A549 (cell line): ENCODE measurements around the gene COQ7. TPM values are rescaled to one million over a fixed set of nuclear protein-coding genes. Genes with fewer than 3 reads are reported as not detected.

Experiments
- BHLHE40 ChIP-seq: IDR thresholded peaks from 2 replicates; pipeline ENCODE4 v1.6.1; 2012; ENCODE audit warnings: low read depth, low read length, inconsistent platforms
- CBX8 ChIP-seq: fragments of 200-600 bp; sonication (generic); IDR thresholded peaks from 2 replicates; pipeline ENCODE4 v1.6.1; 2016
- CEBPB ChIP-seq, 2 experiments: fragments of >200 bp in 1 of 2; sonication (Bioruptor Twin) in 1 of 2; formaldehyde crosslinking in 1 of 2; IDR thresholded peaks; 2 replicates each; pipeline ENCODE4 v1.6.1; 2012 to 2016
- EHF ChIP-seq: fragments of 250-450 bp; sonication (Bioruptor Pico); IDR thresholded peaks from 2 replicates; pipeline ENCODE4 v1.5.0; 2020; ENCODE audit warnings: mild to moderate bottlenecking
- EP300 ChIP-seq, 2 experiments: fragments of >200 bp; sonication (Bioruptor Twin); formaldehyde crosslinking; IDR thresholded peaks; 2 replicates in 1 of 2; 3 replicates in 1 of 2; pipeline ENCODE4 v1.6.1; 2016 to 2017
- ESRRA ChIP-seq: fragments of 150-350 bp; IDR thresholded peaks from 2 replicates; pipeline ENCODE4 v1.6.1; 2014; ENCODE audit warnings: mild to moderate bottlenecking, low read length, borderline replicate concordance
- HDAC2 ChIP-seq: fragments of 200-600 bp; sonication (generic); IDR thresholded peaks from 2 replicates; pipeline ENCODE4 v1.6.1; 2016
- HEYL ChIP-seq: fragments of 250-450 bp; sonication (Bioruptor Pico); IDR thresholded peaks from 2 replicates; pipeline ENCODE4 v1.8.0; 2021; ENCODE audit warnings: mild to moderate bottlenecking, moderate library complexity
- HOXA7 ChIP-seq: fragments of 250-450 bp; sonication (Bioruptor Pico); IDR thresholded peaks from 2 replicates; pipeline ENCODE4 v1.5.0; 2020; ENCODE audit warnings: mild to moderate bottlenecking, moderate library complexity
- HOXB13 ChIP-seq: fragments of 250-450 bp; sonication (Bioruptor Pico); IDR thresholded peaks from 2 replicates; pipeline ENCODE4 v1.5.0; 2020; ENCODE audit warnings: low read depth, mild to moderate bottlenecking, moderate library complexity
- JUNB ChIP-seq: fragments of >200 bp; sonication (Bioruptor Twin); formaldehyde crosslinking; IDR thresholded peaks from 2 replicates; pipeline ENCODE4 v1.6.1; 2016
- KDM5A ChIP-seq: fragments of 200-600 bp; sonication (generic); IDR thresholded peaks from 2 replicates; pipeline ENCODE4 v1.6.1; 2016; ENCODE audit warnings: antibody characterized with exemption, mild to moderate bottlenecking
- MAFK ChIP-seq: fragments of 450-650 bp; IDR thresholded peaks from 2 replicates; pipeline ENCODE4 v1.6.1; 2014; ENCODE audit not compliant: partially characterized antibody
- MYC ChIP-seq: IDR thresholded peaks from 2 replicates; pipeline ENCODE4 v1.6.1; 2012; ENCODE audit warnings: mild to moderate bottlenecking, inconsistent platforms, low read length, improper control_type of control experiment, borderline replicate concordance
- NPAS2 ChIP-seq: fragments of 250-450 bp; sonication (Bioruptor Pico); IDR thresholded peaks from 2 replicates; pipeline ENCODE4 v1.8.0; 2022; ENCODE audit warnings: mild to moderate bottlenecking, moderate library complexity, borderline replicate concordance
- PHF8 ChIP-seq: fragments of 200-600 bp; sonication (generic); IDR thresholded peaks from 2 replicates; pipeline ENCODE4 v1.6.1; 2016; ENCODE audit warnings: low read depth, mild to moderate bottlenecking, antibody characterized with exemption, moderate library complexity, borderline replicate concordance
- POLR2A ChIP-seq: IDR thresholded peaks from 2 replicates; pipeline ENCODE4 v1.6.1; 2012; ENCODE audit warnings: mild to moderate bottlenecking, low read length
- POLR2AphosphoS2 ChIP-seq: conservative IDR thresholded peaks from 2 replicates; pipeline ENCODE4 v1.6.1; 2012; ENCODE audit warnings: low read length, improper control_type of control experiment, inconsistent platforms
- RAD21 ChIP-seq, 2 experiments: fragments of >200 bp in 1 of 2; sonication (Bioruptor Twin) in 1 of 2; formaldehyde crosslinking in 1 of 2; IDR thresholded peaks in 1 of 2; conservative IDR thresholded peaks in 1 of 2; 2 replicates in 1 of 2; 3 replicates in 1 of 2; pipeline ENCODE4 v1.6.1; 2012 to 2018; ENCODE audit warnings: inconsistent platforms in 1 of 2
- RCOR1 ChIP-seq: fragments of 150-350 bp; IDR thresholded peaks from 2 replicates; pipeline ENCODE4 v1.6.1; 2014; ENCODE audit warnings: antibody characterized with exemption, low read length, low read depth
- RFX5 ChIP-seq: fragments of 450-650 bp; IDR thresholded peaks from 2 replicates; pipeline ENCODE4 v1.7.1; 2014; ENCODE audit warnings: antibody characterized with exemption, mild to moderate bottlenecking, moderate library complexity
- SMC3 ChIP-seq: fragments of >200 bp; sonication (Bioruptor Twin); formaldehyde crosslinking; IDR thresholded peaks from 3 replicates; pipeline ENCODE4 v1.6.1; 2018; ENCODE audit warnings: inconsistent platforms
- SREBF2 ChIP-seq: fragments of 450-650 bp; IDR thresholded peaks from 2 replicates; pipeline ENCODE4 v1.6.1; 2014; ENCODE audit warnings: mild to moderate bottlenecking, moderate library complexity
- TP53 ChIP-seq: fragments of 250-450 bp; sonication (Bioruptor Pico); IDR thresholded peaks from 2 replicates; pipeline ENCODE4 v1.5.0; 2021; ENCODE audit warnings: mild to moderate bottlenecking, moderate library complexity
- ZFP36 ChIP-seq: fragments of 450-650 bp; IDR thresholded peaks from 2 replicates; pipeline ENCODE4 v1.6.1; 2014; ENCODE audit warnings: borderline replicate concordance; ENCODE audit not compliant: partially characterized antibody
- ZNF302 ChIP-seq: fragments of 250-450 bp; sonication (Bioruptor Pico); IDR thresholded peaks from 2 replicates; pipeline ENCODE4 v1.9.0; 2021; ENCODE audit warnings: inconsistent platforms, mild to moderate bottlenecking, moderate library complexity
- ZSCAN20 ChIP-seq: fragments of 250-450 bp; sonication (Bioruptor Pico); IDR thresholded peaks from 2 replicates; pipeline ENCODE4 v1.8.0; 2022; ENCODE audit warnings: mild to moderate bottlenecking, moderate library complexity
- polyA plus RNA-seq, 4 experiments: library from polyadenylated mRNA; depleted of rRNA in 3 of 4; stranded (reverse); fragments of >200 nt; fragmentation: RNase III in 1 of 4; extraction: RNeasy Plus Mini Kit Qiagen cat#74134 plus additional on column Dnase treatment in 1 of 4; gene quantifications; 2 replicates in 3 of 4; 3 replicates in 1 of 4; pipeline ENCODE4 v1.2.3, GENCODE V29; 2011 to 2017
- TF ChIP-seq, protein P1 (sequence below): fragments of 250-450 bp; sonication (Bioruptor Pico); IDR thresholded peaks from 2 replicates; pipeline ENCODE4 v1.5.0; 2020; ENCODE audit warnings: low read depth, mild to moderate bottlenecking, moderate library complexity
- TF ChIP-seq, protein P2 (sequence below): fragments of >200 bp; sonication (Bioruptor Twin); formaldehyde crosslinking; IDR thresholded peaks from 2 replicates; pipeline ENCODE4 v1.6.1; 2016
- TF ChIP-seq, protein P3 (sequence below): IDR thresholded peaks from 2 replicates; pipeline ENCODE4 v1.6.1; 2012; ENCODE audit warnings: low read depth, borderline replicate concordance
- TF ChIP-seq, protein P4 (sequence below): fragments of 150-350 bp; IDR thresholded peaks from 2 replicates; pipeline ENCODE4 v1.6.1; 2014; ENCODE audit warnings: low read depth, mild to moderate bottlenecking, low read length
- TF ChIP-seq, protein P5 (sequence below): fragments of 250-450 bp; sonication (Bioruptor Pico); IDR thresholded peaks from 2 replicates; pipeline ENCODE4 v1.5.0; 2021; ENCODE audit warnings: mild to moderate bottlenecking, moderate library complexity, borderline replicate concordance
- TF ChIP-seq, protein P6 (sequence below): IDR thresholded peaks from 2 replicates; pipeline ENCODE4 v1.6.1; 2012
- TF ChIP-seq, protein P7 (sequence below): fragments of 200-600 bp; sonication (generic); IDR thresholded peaks from 2 replicates; pipeline ENCODE4 v1.6.1; 2016; ENCODE audit warnings: antibody characterized with exemption, mild to moderate bottlenecking, moderate library complexity

COQ7 gene
- polyA plus RNA-seq, 2 of the 4 experiments (the other 2 are of a cell fraction) = 16.3 to 23.8 TPM

DNA sequence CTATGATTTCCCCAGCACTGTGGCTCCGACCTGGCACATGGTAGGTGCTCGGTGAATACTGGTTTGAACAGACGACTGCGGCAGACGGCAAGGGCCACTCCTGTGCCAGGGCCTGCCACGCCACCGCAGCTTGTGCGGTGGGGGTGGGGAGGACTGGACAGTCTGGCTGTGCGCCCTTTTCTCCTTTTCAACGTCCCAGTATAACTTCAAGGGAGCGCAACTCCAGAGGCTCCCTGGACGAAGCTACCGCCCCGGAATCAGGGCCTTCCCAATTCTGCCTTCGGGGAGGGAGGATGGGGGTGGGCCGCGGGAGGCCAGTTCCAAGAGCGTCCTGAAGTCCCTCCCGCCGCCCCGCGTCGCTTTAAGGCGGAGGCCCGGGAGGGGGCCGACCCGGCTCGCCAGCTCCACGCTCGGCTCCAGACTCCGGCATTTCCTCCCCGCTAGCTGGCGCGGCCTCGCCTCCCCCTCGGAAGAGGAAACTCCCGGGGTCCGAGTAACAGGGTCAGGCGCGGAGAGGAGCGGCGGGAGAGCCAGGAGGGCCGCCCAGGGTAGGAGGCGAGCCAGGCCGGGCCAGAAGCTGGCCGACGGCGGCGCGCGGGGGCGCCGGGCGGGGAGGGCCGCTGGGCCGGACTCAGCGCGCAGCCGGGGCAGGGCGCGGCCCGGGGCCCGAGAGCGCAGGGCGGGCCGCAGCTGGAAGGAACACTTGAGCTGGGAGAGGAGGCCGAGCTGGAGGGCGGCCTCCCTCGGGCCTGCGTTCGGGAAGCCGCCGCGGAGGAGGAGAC is 46.4 kb downstream of the COQ7 start, which contains the start of gene ITPRIPL2 (continued):
- no peak for TF ChIP-seq EHF
- no peak for TF ChIP-seq KDM5A
- TF ChIP-seq ZNF302 (CRISPR knock-in tag) = no peak
- TF ChIP-seq ZFP36 = no peak
- TF ChIP-seq, protein P1, sequence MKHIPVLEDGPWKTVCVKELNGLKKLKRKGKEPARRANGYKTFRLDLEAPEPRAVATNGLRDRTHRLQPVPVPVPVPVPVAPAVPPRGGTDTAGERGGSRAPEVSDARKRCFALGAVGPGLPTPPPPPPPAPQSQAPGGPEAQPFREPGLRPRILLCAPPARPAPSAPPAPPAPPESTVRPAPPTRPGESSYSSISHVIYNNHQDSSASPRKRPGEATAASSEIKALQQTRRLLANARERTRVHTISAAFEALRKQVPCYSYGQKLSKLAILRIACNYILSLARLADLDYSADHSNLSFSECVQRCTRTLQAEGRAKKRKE (CRISPR knock-in tag) = 0 out of 2 replicates have a peak, but pooled peaks have one; percentile 26
- no peak for TF ChIP-seq ESRRA
- TF ChIP-seq MAFK = no peak
- TF ChIP-seq RAD21 (conservative IDR thresholded peaks at IDR 0.05 in 1 of 2, IDR thresholded peaks at IDR 0.05 in 1 of 2) = peak in 1 of 2 experiments; percentile 38; a peak in 2 of 5 replicates
- peak; percentile 51; the same call in 1 of the 2 replicates for TF ChIP-seq PHF8
- no peak for TF ChIP-seq SREBF2
- TF ChIP-seq EP300 (IDR thresholded peaks at IDR 0.05) = no peak
- no peak for TF ChIP-seq RCOR1
- no peak for TF ChIP-seq RFX5
- peak; percentile 83; the same call in 1 of the 2 replicates for TF ChIP-seq MYC
- no peak for TF ChIP-seq SMC3
- no peak for TF ChIP-seq ZSCAN20
- no peak for TF ChIP-seq NPAS2 (CRISPR knock-in tag)
- TF ChIP-seq, protein P2, sequence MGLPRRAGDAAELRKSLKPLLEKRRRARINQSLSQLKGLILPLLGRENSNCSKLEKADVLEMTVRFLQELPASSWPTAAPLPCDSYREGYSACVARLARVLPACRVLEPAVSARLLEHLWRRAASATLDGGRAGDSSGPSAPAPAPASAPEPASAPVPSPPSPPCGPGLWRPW = no peak
- TF ChIP-seq, protein P3, sequence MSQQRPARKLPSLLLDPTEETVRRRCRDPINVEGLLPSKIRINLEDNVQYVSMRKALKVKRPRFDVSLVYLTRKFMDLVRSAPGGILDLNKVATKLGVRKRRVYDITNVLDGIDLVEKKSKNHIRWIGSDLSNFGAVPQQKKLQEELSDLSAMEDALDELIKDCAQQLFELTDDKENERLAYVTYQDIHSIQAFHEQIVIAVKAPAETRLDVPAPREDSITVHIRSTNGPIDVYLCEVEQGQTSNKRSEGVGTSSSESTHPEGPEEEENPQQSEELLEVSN = peak; percentile 65
- TF ChIP-seq HDAC2 = no peak
- TF ChIP-seq POLR2AphosphoS2 = no peak
- TF ChIP-seq TP53 (CRISPR knock-in tag) = no peak
- TF ChIP-seq, protein P4, sequence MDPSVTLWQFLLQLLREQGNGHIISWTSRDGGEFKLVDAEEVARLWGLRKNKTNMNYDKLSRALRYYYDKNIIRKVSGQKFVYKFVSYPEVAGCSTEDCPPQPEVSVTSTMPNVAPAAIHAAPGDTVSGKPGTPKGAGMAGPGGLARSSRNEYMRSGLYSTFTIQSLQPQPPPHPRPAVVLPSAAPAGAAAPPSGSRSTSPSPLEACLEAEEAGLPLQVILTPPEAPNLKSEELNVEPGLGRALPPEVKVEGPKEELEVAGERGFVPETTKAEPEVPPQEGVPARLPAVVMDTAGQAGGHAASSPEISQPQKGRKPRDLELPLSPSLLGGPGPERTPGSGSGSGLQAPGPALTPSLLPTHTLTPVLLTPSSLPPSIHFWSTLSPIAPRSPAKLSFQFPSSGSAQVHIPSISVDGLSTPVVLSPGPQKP = no peak
- TF ChIP-seq BHLHE40 = no peak
- no peak for TF ChIP-seq HOXB13
- TF ChIP-seq HOXA7 (CRISPR knock-in tag) = no peak
- TF ChIP-seq, protein P5, sequence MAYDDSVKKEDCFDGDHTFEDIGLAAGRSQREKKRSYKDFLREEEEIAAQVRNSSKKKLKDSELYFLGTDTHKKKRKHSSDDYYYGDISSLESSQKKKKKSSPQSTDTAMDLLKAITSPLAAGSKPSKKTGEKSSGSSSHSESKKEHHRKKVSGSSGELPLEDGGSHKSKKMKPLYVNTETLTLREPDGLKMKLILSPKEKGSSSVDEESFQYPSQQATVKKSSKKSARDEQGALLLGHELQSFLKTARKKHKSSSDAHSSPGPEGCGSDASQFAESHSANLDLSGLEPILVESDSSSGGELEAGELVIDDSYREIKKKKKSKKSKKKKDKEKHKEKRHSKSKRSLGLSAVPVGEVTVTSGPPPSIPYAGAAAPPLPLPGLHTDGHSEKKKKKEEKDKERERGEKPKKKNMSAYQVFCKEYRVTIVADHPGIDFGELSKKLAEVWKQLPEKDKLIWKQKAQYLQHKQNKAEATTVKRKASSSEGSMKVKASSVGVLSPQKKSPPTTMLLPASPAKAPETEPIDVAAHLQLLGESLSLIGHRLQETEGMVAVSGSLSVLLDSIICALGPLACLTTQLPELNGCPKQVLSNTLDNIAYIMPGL (CRISPR knock-in tag) = no peak
- TF ChIP-seq HEYL (CRISPR knock-in tag) = no peak
- TF ChIP-seq POLR2A = peak; percentile 60
- TF ChIP-seq, protein P6, sequence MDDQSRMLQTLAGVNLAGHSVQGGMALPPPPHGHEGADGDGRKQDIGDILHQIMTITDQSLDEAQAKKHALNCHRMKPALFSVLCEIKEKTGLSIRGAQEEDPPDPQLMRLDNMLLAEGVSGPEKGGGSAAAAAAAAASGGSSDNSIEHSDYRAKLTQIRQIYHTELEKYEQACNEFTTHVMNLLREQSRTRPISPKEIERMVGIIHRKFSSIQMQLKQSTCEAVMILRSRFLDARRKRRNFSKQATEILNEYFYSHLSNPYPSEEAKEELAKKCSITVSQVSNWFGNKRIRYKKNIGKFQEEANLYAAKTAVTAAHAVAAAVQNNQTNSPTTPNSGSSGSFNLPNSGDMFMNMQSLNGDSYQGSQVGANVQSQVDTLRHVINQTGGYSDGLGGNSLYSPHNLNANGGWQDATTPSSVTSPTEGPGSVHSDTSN = no peak
- TF ChIP-seq, protein P7, sequence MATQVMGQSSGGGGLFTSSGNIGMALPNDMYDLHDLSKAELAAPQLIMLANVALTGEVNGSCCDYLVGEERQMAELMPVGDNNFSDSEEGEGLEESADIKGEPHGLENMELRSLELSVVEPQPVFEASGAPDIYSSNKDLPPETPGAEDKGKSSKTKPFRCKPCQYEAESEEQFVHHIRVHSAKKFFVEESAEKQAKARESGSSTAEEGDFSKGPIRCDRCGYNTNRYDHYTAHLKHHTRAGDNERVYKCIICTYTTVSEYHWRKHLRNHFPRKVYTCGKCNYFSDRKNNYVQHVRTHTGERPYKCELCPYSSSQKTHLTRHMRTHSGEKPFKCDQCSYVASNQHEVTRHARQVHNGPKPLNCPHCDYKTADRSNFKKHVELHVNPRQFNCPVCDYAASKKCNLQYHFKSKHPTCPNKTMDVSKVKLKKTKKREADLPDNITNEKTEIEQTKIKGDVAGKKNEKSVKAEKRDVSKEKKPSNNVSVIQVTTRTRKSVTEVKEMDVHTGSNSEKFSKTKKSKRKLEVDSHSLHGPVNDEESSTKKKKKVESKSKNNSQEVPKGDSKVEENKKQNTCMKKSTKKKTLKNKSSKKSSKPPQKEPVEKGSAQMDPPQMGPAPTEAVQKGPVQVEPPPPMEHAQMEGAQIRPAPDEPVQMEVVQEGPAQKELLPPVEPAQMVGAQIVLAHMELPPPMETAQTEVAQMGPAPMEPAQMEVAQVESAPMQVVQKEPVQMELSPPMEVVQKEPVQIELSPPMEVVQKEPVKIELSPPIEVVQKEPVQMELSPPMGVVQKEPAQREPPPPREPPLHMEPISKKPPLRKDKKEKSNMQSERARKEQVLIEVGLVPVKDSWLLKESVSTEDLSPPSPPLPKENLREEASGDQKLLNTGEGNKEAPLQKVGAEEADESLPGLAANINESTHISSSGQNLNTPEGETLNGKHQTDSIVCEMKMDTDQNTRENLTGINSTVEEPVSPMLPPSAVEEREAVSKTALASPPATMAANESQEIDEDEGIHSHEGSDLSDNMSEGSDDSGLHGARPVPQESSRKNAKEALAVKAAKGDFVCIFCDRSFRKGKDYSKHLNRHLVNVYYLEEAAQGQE = no peak
- no peak for TF ChIP-seq CEBPB (IDR thresholded peaks at IDR 0.05)
- no peak for TF ChIP-seq JUNB
- no peak for TF ChIP-seq CBX8
